ENCODE measurements around the gene MYO3B.
"Not testable (repeated sequence)": the region's sequence is repeated elsewhere in the genome, so short reads cannot be mapped to it uniquely, and the experiment has no call there.

MYO3B gene

GRCh38 chr2:170548304-170548703 lies 370.4 kb downstream of the MYO3B start:
- TF ChIP-seq CTCF (IDR thresholded peaks at IDR 0.05; ENCODE audit: insufficient read depth, low read depth, low read length, missing control alignments), result no peak
- no peak for DNase-seq (ENCODE audit: low read depth)
- H3K4me3 ChIP-seq (ENCODE audit: low read length), result no peak overlapping the region

- no peak for DNase-seq (ENCODE audit: low read depth)
- TF ChIP-seq CTCF (IDR thresholded peaks at IDR 0.05; ENCODE audit: insufficient read depth, low read depth, low read length, missing control alignments), result no peak
- H3K4me3 ChIP-seq (ENCODE audit: low read length), result no peak overlapping the region
These were observed 372.6 kb downstream of the MYO3B start for GRCh38 chr2:170550501-170550900.

GRCh38 chr2:170551899-170552298 lies 374.0 kb downstream of the MYO3B start:
- not testable (repeated sequence) for H3K4me3 ChIP-seq (ENCODE audit: low read length); DNase-seq (ENCODE audit: low read depth)

- H3K4me3 ChIP-seq (ENCODE audit: low read length), result no peak overlapping the region
- TF ChIP-seq CTCF (IDR thresholded peaks at IDR 0.05; ENCODE audit: insufficient read depth, low read depth, low read length, missing control alignments), result no peak
- no peak for DNase-seq (ENCODE audit: low read depth)
These were observed 375.8 kb downstream of the MYO3B start for GRCh38 chr2:170553748-170554147.

GRCh38 chr2:170554278-170554955 lies 376.5 kb downstream of the MYO3B start:
- DNase-seq (ENCODE audit: low read depth), result peak; percentile 28
- TF ChIP-seq CTCF (IDR thresholded peaks at IDR 0.05; ENCODE audit: insufficient read depth, low read depth, low read length, missing control alignments), result no peak
- H3K4me3 ChIP-seq (ENCODE audit: low read length), result no peak overlapping the region

- no peak for DNase-seq (ENCODE audit: low read depth)
- no peak overlapping the region for H3K4me3 ChIP-seq (ENCODE audit: low read length)
- TF ChIP-seq CTCF (IDR thresholded peaks at IDR 0.05; ENCODE audit: insufficient read depth, low read depth, low read length, missing control alignments), result no peak
These were observed 385.0 kb downstream of the MYO3B start for GRCh38 chr2:170562928-170563327.

GRCh38 chr2:170563401-170563800 lies 385.5 kb downstream of the MYO3B start:
- DNase-seq (ENCODE audit: low read depth), result peak; percentile 16
- TF ChIP-seq CTCF (IDR thresholded peaks at IDR 0.05; ENCODE audit: insufficient read depth, low read depth, low read length, missing control alignments), result no peak
- H3K4me3 ChIP-seq (ENCODE audit: low read length), result no peak overlapping the region

Measured in epithelial cell of esophagus (primary cell).